ENCODE measurements around the gene COL27A1.

DNA sequence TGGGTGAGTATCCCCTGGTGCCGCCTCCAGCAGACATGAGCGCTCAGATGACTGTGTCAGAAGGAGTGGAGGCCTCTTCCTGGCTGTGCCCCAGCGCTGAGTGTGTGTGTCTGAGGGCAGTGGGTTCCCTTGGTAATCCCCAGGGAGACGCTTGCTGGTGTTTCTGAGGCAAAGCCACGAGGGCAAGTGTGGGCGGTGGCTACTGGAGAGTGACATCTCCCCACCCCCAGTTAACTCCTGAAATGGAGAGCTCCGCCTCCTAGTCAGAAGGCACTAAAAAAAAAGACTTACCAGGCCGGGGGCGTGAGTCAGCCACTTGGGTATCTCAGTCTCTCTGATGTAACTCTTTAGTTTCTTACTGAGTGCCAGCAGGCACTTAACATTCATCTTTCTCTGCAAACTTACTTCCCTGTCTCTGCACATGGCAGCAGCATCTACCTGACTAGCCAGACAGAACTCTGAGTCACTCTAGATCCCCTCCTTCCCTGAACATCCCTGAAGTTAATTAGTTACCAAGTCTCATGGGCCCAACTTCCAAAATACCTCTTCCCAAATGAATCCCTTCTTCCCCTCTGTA, 193.7 kb downstream of the COL27A1 start:
- TF ChIP-seq, protein P1, sequence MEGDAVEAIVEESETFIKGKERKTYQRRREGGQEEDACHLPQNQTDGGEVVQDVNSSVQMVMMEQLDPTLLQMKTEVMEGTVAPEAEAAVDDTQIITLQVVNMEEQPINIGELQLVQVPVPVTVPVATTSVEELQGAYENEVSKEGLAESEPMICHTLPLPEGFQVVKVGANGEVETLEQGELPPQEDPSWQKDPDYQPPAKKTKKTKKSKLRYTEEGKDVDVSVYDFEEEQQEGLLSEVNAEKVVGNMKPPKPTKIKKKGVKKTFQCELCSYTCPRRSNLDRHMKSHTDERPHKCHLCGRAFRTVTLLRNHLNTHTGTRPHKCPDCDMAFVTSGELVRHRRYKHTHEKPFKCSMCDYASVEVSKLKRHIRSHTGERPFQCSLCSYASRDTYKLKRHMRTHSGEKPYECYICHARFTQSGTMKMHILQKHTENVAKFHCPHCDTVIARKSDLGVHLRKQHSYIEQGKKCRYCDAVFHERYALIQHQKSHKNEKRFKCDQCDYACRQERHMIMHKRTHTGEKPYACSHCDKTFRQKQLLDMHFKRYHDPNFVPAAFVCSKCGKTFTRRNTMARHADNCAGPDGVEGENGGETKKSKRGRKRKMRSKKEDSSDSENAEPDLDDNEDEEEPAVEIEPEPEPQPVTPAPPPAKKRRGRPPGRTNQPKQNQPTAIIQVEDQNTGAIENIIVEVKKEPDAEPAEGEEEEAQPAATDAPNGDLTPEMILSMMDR (IDR thresholded peaks at IDR 0.05): no peak
- TF ChIP-seq, protein P2, sequence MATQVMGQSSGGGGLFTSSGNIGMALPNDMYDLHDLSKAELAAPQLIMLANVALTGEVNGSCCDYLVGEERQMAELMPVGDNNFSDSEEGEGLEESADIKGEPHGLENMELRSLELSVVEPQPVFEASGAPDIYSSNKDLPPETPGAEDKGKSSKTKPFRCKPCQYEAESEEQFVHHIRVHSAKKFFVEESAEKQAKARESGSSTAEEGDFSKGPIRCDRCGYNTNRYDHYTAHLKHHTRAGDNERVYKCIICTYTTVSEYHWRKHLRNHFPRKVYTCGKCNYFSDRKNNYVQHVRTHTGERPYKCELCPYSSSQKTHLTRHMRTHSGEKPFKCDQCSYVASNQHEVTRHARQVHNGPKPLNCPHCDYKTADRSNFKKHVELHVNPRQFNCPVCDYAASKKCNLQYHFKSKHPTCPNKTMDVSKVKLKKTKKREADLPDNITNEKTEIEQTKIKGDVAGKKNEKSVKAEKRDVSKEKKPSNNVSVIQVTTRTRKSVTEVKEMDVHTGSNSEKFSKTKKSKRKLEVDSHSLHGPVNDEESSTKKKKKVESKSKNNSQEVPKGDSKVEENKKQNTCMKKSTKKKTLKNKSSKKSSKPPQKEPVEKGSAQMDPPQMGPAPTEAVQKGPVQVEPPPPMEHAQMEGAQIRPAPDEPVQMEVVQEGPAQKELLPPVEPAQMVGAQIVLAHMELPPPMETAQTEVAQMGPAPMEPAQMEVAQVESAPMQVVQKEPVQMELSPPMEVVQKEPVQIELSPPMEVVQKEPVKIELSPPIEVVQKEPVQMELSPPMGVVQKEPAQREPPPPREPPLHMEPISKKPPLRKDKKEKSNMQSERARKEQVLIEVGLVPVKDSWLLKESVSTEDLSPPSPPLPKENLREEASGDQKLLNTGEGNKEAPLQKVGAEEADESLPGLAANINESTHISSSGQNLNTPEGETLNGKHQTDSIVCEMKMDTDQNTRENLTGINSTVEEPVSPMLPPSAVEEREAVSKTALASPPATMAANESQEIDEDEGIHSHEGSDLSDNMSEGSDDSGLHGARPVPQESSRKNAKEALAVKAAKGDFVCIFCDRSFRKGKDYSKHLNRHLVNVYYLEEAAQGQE (IDR thresholded peaks at IDR 0.05): no peak
- TF ChIP-seq ZNF302 (CRISPR knock-in tag; IDR thresholded peaks at IDR 0.05) (no peak), CBX8 (IDR thresholded peaks at IDR 0.05) (no peak), JUNB (IDR thresholded peaks at IDR 0.05) (peak; percentile 64; the same call in 1 of the 2 replicates)

Measured in A549 (cell line).